GM18951 (cell line): ENCODE data around the gene KAZN.

Source experiments
- POLR2A ChIP-seq: IDR thresholded peaks from 4 replicates; pipeline ENCODE4 v1.6.1; 2011; ENCODE audit warnings: mild to moderate bottlenecking; ENCODE audit not compliant: insufficient read length, insufficient read depth; ENCODE audit errors: extremely low read depth
- in situ Hi-C: fragments of 300-500 bp; cut with MboI; formaldehyde crosslinking; loops from one replicate; pipeline ENCODE4 v1.12.0; 2022; ENCODE audit warnings: low sequenced_read_pairs, mixed read lengths, inconsistent platforms; ENCODE audit not compliant: unreplicated experiment

The KAZN gene

GRCh38 chr1:14715802-14716201 lies 117.3 kb downstream of the KAZN start:
- in situ Hi-C loops = no loop called here
- TF ChIP-seq POLR2A = no peak

GRCh38 chr1:14716474-14716873 lies 118.0 kb downstream of the KAZN start:
- TF ChIP-seq POLR2A = no peak
- in situ Hi-C loops = no loop called here

- TF ChIP-seq POLR2A = no peak
- in situ Hi-C loops = no loop called here
Measured at GRCh38 chr1:14718476-14718875, 120.0 kb downstream of the KAZN start.

GRCh38 chr1:14723401-14723800 lies 124.9 kb downstream of the KAZN start:
- TF ChIP-seq POLR2A = no peak
- in situ Hi-C loops = no loop called here

GRCh38 chr1:14724246-14724645 lies 125.8 kb downstream of the KAZN start:
- in situ Hi-C loops = no loop called here
- no peak for TF ChIP-seq POLR2A

- in situ Hi-C loops = no loop called here
- TF ChIP-seq POLR2A = no peak
Measured at GRCh38 chr1:14724678-14725077, 126.2 kb downstream of the KAZN start.

- no peak for TF ChIP-seq POLR2A
- in situ Hi-C loops = no loop called here
Measured at GRCh38 chr1:14725238-14725637, 126.8 kb downstream of the KAZN start.

GRCh38 chr1:14725695-14726094 lies 127.2 kb downstream of the KAZN start:
- in situ Hi-C loops = no loop called here
- no peak for TF ChIP-seq POLR2A

- in situ Hi-C loops = no loop called here
- TF ChIP-seq POLR2A = no peak
Measured at GRCh38 chr1:14726606-14727005, 128.1 kb downstream of the KAZN start.

GRCh38 chr1:14728516-14728915 lies 130.0 kb downstream of the KAZN start:
- in situ Hi-C loops = no loop called here
- no peak for TF ChIP-seq POLR2A

- in situ Hi-C loops = no loop called here
- no peak for TF ChIP-seq POLR2A
Measured at GRCh38 chr1:14732728-14733047, 134.2 kb downstream of the KAZN start.

- in situ Hi-C loops = no loop called here
- no peak for TF ChIP-seq POLR2A
Measured at GRCh38 chr1:14733048-14733778, 134.7 kb downstream of the KAZN start.

- in situ Hi-C loops = no loop called here
- TF ChIP-seq POLR2A = no peak
Measured at GRCh38 chr1:14733779-14734140, 135.3 kb downstream of the KAZN start.

- in situ Hi-C loops = no loop called here
- TF ChIP-seq POLR2A = no peak
Measured at GRCh38 chr1:14735841-14736240, 137.4 kb downstream of the KAZN start.
